ENCODE results near the gene ASTN2. TPM values are rescaled to one million over a fixed set of nuclear protein-coding genes. Genes with fewer than 3 reads are reported as not detected.
"Not testable (repeated sequence)": the region's sequence is repeated elsewhere in the genome, so short reads cannot be mapped to it uniquely, and the experiment has no call there.

The ASTN2 gene
- total RNA-seq, 1 donor: 5.6 TPM

GRCh38 chr9:117072216-117072615, 342.6 kb downstream of the ASTN2 start:
- H3K4me3 ChIP-seq (ENCODE audit: low read depth, low read length): no peak overlapping the region
- TF ChIP-seq CTCF (IDR thresholded peaks at IDR 0.05; ENCODE audit: insufficient read depth, low read length): no peak
- DNase-seq (ENCODE audit: low read depth): no peak

- DNase-seq (ENCODE audit: low read depth); H3K4me3 ChIP-seq (ENCODE audit: low read depth, low read length): not testable (repeated sequence)
Observed at GRCh38 chr9:117071673-117072207, 343.1 kb downstream of the ASTN2 start.

GRCh38 chr9:117063721-117064471, 351.0 kb downstream of the ASTN2 start:
- TF ChIP-seq CTCF (IDR thresholded peaks at IDR 0.05; ENCODE audit: insufficient read depth, low read length): no peak
- H3K4me3 ChIP-seq (ENCODE audit: low read depth, low read length): no peak overlapping the region
- no peak for DNase-seq (ENCODE audit: low read depth)

GRCh38 chr9:117060963-117061362, 353.9 kb downstream of the ASTN2 start:
- no peak for DNase-seq (ENCODE audit: low read depth)
- no peak for TF ChIP-seq CTCF (IDR thresholded peaks at IDR 0.05; ENCODE audit: insufficient read depth, low read length)
- H3K4me3 ChIP-seq (ENCODE audit: low read depth, low read length): no peak overlapping the region

GRCh38 chr9:117050007-117050406, 364.9 kb downstream of the ASTN2 start:
- no peak for TF ChIP-seq CTCF (IDR thresholded peaks at IDR 0.05; ENCODE audit: insufficient read depth, low read length)
- no peak for DNase-seq (ENCODE audit: low read depth)
- H3K4me3 ChIP-seq (ENCODE audit: low read depth, low read length): no peak overlapping the region

GRCh38 chr9:117046666-117047327, 368.1 kb downstream of the ASTN2 start:
- H3K4me3 ChIP-seq (ENCODE audit: low read depth, low read length): no peak overlapping the region
- no peak for TF ChIP-seq CTCF (IDR thresholded peaks at IDR 0.05; ENCODE audit: insufficient read depth, low read length)
- no peak for DNase-seq (ENCODE audit: low read depth)

- DNase-seq (ENCODE audit: low read depth): no peak
- TF ChIP-seq CTCF (IDR thresholded peaks at IDR 0.05; ENCODE audit: insufficient read depth, low read length): no peak
- H3K4me3 ChIP-seq (ENCODE audit: low read depth, low read length): no peak overlapping the region
Observed at GRCh38 chr9:117044241-117044640, 370.6 kb downstream of the ASTN2 start.

Data from fibroblast of the aortic adventitia (primary cell).